IPS-NIHi7 (cell line): ENCODE results near the gene AP1G2.
"Not testable (repeated sequence)": the region's sequence is repeated elsewhere in the genome, so short reads cannot be mapped to it uniquely, and the experiment has no call there.

Source experiments
- DNase-seq: peaks from one replicate; pipeline ENCODE4 v3.0.0; 2012; ENCODE audit warnings: mixed read lengths; ENCODE audit errors: extremely low spot score

The AP1G2 gene

DNA sequence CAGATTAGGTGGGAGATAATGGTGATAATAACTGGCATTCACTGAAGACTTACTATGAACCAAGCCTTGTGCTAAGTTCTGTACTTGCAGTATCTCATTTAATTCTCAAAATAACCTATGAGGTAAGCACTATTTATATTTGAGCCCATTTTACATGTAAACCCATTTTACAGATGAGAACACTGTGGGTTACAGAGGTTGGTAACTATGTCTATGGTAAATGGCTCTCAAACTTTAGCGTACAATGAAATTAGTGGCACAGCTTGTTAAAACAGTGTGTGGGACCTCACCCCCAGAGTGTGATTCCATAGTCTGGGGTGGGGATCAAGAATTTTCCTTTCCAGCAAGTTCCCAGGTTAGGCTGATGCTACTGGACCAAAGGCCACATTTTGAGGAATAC lies 33.2 kb upstream of the AP1G2 start:
- no peak for DNase-seq

DNA sequence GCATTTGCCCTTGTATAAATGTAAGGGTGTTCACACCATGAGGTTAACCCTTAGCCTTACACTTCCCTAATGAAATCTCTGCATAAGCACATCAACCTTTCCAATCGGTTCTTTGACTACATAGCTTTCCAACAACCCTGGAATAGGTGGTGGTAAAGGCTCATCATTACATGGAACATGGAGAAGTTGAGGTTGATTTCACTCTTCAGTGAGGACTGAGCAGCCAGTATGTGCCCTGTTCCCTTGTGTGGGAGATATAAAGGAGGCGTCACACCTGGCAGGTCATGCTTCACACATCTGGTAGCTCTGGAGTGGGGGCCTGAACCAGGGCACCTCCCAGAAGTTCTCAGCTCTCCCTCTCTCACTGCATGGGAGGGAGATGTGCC lies 32.7 kb upstream of the AP1G2 start:
- no peak for DNase-seq

DNA sequence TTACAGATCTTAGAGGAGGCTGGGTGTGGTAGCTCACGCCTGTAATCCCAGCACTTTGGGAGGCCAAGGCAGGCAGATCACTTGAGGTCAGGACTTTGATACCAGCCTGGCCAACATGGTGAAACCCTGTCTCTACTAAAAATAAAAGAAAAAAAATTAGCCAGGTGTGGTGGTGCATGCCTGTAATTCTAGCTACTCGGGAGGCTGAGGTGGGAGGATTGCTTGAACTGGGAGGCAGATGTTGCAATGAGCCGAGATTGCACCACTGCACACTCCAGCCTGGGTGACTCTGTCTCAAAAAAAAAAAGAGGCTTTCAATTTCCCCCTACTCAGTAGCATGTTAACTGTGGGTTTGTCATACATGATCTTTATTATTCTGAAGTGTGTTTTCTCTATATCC lies 26.6 kb upstream of the AP1G2 start:
- not testable (repeated sequence) for DNase-seq

DNA sequence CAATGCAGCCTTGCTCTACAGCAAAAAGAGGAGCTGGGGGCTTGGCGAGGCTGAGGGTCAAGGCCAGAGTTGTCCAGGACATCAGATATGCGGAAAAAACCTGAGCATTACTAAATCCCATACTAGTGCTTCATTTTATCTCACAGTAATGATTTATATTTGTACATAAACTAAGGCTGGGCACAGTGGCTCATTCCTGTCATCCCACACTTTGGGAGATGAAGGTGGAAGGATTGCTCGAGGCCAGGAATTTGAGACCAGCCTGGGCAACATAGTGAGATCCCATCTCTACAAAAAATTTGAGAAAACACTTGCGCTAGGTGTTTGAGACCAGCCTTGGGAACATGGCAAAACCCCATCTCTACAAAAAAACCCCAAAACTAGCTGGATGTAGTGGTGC lies 22.6 kb upstream of the AP1G2 start:
- no peak for DNase-seq

DNA sequence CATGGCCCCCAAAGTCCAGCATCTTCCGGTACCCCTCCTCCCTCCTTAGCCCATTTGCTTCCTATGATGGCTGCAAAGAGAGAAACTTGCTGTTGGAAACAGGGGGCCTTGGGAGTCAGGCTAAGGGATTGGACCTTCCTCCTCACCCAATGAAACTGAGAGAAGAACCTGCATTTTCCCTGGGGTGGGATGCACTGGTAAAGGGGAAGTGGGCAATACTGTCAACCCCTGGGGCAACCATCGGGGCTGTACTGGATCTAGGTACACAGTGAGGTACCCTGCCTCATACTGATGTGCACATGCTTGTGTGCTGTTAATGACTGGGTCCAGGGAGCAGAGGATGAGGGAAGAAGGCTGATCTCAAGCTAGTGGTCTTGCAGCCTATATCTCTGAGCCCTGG lies 22.0 kb upstream of the AP1G2 start:
- no peak for DNase-seq

DNA sequence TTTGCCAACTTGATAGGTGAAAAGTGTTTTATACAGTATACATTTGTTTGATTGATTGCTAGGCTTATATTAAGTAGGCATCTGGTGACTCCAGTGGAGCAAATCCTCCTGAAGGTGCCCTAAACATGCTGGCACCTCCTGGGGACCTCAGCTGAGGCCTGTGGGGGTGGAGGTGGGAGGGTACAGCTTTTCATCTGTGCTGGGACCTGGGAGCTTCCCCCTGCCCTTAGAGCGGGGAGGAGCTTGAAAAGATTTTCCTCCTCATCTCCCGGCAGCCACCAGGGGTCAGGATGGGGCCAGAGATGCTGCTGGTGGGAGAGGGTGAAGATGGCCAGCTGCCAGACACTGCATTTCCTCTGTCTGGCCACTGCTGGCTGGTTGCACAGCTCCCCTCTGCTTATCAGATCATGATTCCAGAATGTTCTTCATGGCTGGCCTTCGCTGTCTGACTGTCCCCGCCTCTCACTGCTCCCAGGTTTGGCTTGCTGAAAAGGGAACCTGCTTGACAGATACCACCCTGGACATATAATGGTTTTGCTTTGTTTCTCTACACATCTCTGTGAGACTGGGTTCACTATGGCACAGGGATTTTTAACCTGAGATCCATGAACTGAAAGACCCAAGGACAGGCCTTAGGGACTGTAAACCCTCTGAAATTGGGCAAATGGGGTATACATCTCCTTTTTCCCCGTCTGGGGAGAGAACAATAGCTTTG lies 21.4 kb upstream of the AP1G2 start:
- DNase-seq = peak; percentile 95

DNA sequence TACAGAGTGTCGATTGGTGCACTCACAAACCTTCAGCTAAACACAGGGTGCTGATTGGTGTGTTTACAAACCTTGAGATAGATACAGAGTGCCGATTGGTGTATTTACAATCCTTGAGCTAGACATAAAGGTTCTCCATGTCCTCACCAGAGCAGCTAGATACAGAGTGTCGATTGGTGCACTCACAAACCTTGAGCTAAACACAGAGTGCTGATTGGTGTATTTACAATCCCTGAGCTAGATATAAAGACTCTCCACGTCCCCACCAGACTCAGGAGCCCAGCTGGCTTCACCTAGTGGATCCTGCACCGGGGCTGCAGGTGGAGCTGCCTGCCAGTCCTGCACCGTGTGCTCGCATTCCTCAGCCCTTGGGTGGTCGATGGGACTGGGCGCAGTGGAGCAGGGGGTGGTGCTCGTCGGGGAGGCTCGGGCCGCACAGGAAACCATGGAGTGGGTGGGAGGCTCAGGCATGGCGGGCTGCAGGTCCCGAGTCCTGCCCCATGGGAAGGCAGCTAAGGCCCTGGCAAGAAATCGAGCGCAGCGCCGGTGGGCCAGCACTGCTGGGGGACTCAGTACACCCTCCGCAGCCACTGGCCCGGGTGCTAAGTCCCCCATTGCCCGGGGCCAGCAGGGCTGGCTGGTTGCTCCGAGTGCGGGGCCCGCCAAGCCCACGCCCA lies 17.1 kb upstream of the AP1G2 start:
- not testable (repeated sequence) for DNase-seq

DNA sequence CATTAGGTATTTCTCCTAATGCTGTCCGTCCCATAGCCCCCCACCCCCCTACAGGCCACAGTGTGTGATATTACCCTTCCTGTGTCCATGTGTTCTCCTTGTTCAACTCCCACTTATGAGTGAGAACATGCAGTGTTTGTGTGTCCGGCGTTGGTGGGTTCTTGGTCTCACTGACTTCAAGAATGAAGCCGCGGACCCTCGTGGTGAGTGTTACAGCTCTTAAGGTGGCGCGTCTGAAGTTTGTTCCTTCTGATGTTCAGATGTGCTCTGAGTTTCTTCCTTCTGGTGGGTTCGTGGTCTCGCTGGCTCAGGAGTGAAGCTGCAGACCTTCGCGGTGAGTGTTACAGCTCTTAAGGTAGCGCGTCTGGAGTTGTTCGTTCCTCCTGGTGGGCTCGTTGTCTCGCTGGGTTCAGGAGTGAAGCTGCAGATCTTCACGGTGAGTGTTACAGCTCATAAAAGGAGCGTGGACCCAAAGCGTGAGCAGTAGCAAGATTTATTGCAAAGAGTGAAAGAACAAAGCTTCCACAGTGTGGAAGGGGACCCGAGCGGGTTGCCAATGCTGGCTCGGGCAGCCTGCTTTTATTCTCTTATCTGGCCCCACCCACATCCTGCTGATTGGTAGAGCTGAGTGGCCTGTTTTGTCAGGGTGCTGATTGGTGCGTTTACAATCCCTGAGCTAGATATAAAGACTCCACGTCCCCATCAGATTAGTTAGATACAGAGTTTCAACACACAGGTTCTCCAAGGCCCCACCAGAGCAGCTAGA lies 16.4 kb upstream of the AP1G2 start:
- not testable (repeated sequence) for DNase-seq

DNA sequence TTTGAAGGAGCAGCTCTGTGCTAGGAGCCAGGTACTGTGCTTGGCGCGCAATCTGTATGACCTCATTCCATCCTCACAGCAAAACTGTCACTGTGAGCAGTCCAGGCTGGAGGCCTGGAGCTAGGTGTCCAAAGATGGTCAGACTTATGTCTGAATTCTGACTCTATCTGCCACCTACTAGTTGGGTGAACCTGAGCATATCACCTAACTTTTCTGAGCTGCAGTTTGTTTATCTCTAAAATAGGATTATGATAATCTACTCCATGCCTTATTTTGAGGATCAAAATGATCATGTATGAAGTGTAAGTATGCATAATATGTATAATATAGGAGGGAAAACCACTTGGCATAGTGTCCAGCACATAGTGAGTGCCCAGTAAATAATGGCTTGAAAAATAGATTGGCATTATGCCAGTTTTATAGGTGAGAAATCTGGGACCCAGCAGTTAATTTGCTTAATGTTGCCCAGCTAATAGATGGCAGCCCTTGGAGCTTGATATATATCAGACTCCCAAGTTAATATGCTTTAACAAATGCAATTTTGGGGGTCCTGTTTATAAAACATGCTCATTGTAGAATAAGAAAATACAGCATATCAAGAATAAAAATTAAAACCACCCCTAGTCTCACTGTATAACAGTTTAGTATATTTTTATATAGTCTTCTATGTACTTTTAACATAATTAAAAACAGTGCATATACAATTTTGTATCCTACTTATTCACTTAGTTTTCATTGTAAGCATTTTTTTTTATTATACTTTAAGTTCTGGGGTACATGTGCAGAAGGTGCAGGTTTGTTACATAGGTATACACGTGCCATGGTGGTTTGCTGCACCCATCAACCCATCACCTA lies 15.5 kb upstream of the AP1G2 start:
- DNase-seq = no peak

DNA sequence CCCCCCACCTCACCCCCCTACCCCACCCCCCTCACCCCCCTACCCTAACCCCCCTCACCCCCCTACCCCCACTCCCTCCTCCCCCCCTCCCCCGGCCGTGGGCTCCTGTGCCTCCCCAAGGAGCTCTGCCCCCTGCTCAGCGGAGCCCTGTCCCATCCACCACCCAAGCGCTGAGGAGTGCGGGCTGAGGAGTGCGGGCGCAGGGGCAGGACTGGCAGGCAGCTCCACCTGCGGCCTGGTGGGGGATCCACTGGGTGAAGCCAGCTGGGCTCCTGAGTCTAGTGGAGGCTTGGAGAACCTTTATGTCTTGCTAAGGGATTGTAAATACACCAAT lies 13.3 kb upstream of the AP1G2 start:
- DNase-seq = no peak

DNA sequence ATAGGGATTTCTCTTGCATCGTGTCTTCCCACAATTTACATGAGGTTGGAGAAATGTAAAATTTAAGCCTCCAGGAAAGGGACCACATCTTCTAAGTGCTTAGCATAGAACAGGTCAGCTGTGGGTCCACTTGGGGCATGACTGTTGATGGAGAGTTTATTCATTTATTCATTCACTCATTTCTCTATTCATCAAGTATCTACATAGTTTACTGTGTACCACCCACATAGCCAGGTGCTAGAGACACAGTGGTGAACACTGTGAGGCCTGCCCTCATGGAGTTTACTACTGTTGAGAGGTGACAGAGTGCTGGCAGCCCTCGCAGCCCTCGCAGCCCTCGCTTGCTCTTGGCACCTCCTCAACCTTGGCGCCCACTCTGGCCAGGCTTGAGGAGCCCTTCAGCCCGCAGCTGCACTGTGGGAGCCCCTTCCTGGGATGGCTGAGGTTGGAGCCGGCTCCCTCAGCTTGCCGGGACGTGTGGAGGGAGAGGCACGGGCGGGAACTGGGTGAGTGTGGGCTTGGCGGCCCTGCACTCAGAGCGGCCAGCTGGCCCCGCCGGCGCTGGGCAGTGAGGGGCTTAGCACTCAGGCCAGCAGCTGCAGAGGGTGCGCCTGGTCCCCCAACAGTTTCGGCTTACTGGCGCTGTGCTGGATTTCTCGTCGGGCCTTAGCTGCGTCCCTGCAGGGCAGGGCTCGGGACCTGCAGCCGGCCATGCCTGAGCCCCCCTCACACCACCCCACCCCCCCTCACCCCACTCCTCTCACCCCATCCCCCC lies 12.7 kb upstream of the AP1G2 start:
- DNase-seq = no peak

DNA sequence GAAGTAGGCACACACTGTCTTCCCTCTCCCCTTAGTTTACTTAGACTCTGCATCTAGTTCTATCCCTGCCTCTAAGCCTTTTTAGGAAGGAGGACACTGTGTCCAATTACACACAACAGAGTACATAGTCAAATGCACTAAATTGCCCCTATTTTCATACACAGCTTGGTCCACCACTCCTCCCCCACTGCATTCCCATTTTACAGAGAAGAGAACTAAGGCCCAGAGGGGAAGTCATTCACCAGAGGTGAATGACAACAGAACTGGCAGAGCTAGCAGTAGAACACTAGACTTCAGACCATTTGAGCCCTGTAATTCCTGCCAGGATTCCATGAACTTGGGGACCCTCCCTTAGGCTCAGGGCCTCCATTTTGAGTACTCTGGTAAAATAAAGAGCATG lies 12.1 kb upstream of the AP1G2 start:
- DNase-seq = no peak

DNA sequence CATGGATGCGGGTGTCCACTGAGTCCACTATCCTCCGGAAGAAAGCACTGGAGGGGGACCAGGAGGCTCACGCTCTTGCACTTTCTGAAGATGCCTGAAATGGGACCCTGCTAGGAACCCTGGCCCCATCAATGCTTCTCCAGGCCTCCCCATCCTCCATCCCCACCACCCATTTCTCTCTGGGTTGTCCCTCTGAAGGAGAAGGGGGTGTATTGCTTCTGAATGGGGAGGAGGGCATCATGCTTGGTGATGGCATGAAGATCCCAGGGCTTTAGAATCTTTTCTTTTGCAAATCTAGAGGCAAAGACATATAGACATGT lies 11.7 kb upstream of the AP1G2 start:
- DNase-seq = no peak

DNA sequence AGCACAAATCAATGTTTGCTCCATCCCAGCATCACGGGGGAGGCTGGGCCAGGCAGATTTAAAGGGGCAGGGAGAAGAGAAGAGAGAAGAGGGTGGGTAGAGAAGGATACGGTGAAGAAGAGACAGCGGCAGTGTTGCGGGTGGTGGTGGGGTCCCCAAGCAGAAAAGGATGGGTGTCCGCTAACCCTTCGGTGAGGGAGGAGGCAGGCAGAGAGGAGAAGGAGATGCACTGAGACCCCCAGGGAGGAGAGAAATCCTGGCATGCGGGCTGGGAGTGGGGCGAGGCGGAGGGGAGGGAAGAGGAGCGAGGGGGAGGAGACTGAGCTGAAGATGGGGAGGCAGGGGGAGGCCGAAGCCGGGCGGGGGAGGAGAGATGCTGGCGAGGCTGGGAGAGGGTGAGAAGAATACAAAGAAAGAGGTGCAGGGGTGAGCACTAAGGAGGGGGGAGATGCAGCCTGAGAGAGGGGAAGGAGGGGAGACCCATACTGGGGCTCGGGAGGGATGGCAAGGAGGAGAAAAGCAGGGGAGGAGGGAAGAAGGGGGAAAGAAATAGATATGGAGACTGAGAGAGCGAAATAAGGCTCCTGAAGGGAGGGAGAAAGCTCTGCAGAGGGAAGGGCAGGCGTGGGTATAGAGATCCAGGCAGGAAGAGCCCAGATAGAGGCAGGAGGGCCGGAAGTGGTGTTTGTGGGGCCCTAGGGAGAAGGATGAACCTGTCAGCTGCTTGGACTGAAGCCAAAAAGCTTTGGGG lies 11.1 kb upstream of the AP1G2 start, which contains the start of gene JPH4:
JPH4 (minus strand) TSS at position 231 of the 751 bp plus-strand sequence. CDS start 1,337 bp downstream, outside the sequence.
- DNase-seq = peak; percentile 54

DNA sequence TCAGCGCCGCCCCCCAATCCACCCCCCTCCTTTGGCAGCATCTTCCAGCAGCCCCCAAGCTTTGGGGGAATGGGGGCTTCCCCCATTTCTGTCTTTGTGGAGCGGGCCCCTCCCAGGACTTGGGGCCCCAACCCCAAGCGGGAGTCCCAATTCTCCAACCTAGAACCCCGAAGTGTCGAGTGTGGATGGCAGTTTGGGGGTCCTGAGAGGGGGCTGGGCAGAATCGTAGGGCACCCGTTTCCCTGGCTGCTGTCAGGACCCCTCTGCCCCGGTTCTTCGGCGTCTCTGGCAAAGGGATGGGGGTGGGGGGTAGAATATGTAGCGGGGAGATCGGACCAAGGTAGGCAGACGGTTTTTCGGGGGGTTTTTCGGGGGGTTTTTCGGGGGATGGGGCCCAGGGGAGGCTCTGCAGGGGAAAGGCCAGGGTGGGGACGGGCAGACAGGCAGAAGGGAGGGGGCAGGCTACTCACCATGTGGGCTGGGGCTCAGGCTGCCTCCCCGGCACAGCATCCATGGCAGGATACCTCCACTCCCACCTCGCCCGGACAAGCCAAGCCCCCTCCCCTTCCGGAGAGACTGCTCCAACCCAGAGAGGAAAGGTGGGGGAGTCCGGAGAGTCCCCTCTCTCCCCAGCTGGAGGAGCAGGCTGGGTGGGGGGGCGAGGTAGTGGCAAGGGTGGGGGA lies 10.3 kb upstream of the AP1G2 start:
- no peak for DNase-seq

DNA sequence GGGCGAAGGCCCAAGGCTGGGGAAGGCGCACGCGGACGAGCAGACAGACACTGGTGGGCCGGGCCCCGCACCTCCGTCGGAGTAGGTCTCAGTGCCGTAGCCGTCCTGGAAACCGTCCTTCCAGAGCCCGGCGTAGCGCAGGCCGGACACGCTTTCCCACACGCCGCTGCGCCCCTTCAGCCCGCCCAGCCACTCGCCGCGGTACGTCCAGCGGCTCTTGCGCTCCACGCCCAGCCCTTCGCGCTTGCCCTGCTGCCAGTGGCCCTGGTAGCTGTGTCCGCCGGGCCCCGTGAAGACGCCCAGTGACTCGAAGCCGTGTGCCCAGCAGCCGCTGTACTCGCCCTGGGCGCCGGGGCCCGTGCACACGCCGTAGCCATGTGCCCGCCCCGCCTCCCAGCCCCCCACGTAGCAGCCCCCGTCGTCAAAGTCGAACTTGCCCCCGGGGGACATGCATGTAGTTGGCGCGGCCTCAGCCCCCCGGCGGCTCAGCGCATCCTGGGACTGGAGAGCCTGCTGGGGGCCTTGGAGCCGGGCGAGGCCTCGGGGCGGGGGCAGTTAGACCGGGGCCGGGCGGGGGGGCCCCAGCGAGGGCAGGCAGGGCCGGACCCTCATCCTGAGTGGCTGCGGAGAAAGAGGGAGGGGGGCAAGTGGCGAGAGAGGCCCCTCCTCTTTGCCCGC lies 9.6 kb upstream of the AP1G2 start:
- no peak for DNase-seq

DNA sequence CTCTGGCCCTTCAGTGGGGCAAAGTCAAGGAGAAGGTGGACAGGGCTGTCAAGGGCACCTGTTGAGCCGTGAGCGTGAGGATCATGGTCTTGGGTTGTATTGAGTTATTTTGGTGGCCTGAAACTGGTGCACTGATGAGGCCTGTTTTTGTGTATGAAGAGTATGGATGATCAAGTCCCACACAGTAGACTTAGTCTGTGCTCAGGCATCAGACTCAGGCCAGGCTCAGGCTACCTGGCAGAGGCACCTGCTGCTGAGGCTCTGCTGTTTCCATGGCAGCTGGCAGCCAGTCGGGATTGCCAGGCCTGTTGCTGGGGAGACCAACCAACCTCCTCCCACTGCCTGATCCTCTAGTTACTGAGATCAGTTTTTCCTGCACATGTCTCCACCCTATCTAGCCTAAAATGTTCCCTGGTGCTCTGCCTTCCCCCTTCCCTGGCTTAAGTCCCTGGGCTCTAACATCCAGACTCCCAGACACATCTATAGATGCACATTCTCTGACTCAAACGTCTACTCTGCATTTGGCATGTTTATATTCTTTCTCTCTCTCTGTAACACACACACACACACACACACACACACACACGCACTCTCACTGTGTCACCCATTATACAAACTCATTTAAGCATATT lies 5.9 kb upstream of the AP1G2 start:
- no peak for DNase-seq

DNA sequence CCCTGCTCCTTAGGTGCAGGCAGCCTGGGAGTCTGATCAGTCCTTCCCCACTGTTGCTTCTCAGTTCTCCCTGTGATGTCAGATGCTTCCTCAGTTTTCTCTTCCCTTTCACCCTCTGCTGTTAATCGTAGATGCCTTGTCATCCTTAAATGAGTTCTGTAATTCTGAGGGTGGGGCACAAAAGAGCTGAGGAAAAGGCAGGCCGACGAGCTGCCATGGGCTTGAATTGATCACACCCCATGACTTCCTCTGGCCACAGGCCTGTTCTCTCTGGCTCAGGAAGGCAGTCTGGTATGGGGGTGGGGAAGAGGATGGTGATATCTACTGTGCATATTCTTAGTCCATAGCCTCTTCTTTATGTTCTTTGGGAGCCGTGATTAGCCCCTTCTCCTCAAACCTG lies 5.2 kb upstream of the AP1G2 start:
- no peak for DNase-seq

DNA sequence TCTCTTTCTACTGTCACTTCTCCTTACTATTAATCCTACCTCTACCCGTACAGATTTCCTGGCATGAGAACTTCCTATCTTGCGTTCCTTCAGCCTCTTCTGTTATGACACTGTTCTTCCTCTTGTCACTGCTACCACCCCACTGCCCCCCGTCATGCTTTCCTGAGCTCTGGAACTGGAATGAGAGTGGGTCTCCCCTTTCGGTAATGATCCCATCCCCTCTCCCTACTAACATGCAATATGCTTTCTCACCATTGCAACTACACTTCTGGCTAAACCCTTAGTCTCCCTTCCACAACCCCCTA lies 4.9 kb upstream of the AP1G2 start:
- no peak for DNase-seq
